Ammon's horn (tissue), 1 donor: ENCODE measurements around the gene TMEM38A.

Experiments used
- DNase-seq: peaks from one replicate; pipeline ENCODE4 v3.0.0-alpha.2; 2016; ENCODE audit warnings: low spot score

The TMEM38A gene

GRCh38 chr19:16660763-16661479 lies at the start of gene TMEM38A:
Gene TMEM38A, plus strand, starts transcription at chr19:16661139. Its CDS starts 79 bp downstream, at chr19:16661218.
- DNase-seq = peak; percentile 27

- no peak for DNase-seq
Measured at GRCh38 chr19:16612636-16613035, 48.3 kb upstream of the TMEM38A start.

- no peak for DNase-seq
Measured at GRCh38 chr19:16613841-16614240, 47.1 kb upstream of the TMEM38A start.

- DNase-seq = no peak
Measured at GRCh38 chr19:16614941-16615340, 46.0 kb upstream of the TMEM38A start.

GRCh38 chr19:16615808-16616207 lies 45.1 kb upstream of the TMEM38A start:
- no peak for DNase-seq

GRCh38 chr19:16618248-16618647 lies 42.7 kb upstream of the TMEM38A start:
- DNase-seq = no peak

- DNase-seq = no peak
Measured at GRCh38 chr19:16619457-16619856, 41.5 kb upstream of the TMEM38A start.

GRCh38 chr19:16620018-16620417 lies 40.9 kb upstream of the TMEM38A start:
- no peak for DNase-seq

GRCh38 chr19:16620584-16620983 lies 40.4 kb upstream of the TMEM38A start:
- DNase-seq = no peak

- no peak for DNase-seq
Measured at GRCh38 chr19:16621165-16621800, 39.7 kb upstream of the TMEM38A start.

- no peak for DNase-seq
Measured at GRCh38 chr19:16623066-16623465, 37.9 kb upstream of the TMEM38A start.

GRCh38 chr19:16623576-16623975 lies 37.4 kb upstream of the TMEM38A start:
- no peak for DNase-seq

- DNase-seq = no peak
Measured at GRCh38 chr19:16624236-16624635, 36.7 kb upstream of the TMEM38A start.

- DNase-seq = no peak
Measured at GRCh38 chr19:16625163-16625958, 35.6 kb upstream of the TMEM38A start.

- no peak for DNase-seq
Measured at GRCh38 chr19:16626796-16627192, 34.1 kb upstream of the TMEM38A start.

- no peak for DNase-seq
Measured at GRCh38 chr19:16627193-16627927, 33.6 kb upstream of the TMEM38A start.

GRCh38 chr19:16627928-16628182 lies 33.1 kb upstream of the TMEM38A start:
- DNase-seq = no peak

GRCh38 chr19:16628183-16628983 lies 32.6 kb upstream of the TMEM38A start, which contains the start of gene MED26:
Gene MED26, minus strand, starts transcription at chr19:16628204. Its CDS starts 261 bp downstream, at chr19:16627943.
- DNase-seq = peak; percentile 94

GRCh38 chr19:16628984-16629691 lies 31.8 kb upstream of the TMEM38A start:
- DNase-seq = peak; percentile 12

- no peak for DNase-seq
Measured at GRCh38 chr19:16631465-16631864, 29.5 kb upstream of the TMEM38A start.

GRCh38 chr19:16637535-16637934 lies 23.4 kb upstream of the TMEM38A start:
- no peak for DNase-seq
